Measurements from ENCODE around the gene SMIM29.

SMIM29 gene

DNA sequence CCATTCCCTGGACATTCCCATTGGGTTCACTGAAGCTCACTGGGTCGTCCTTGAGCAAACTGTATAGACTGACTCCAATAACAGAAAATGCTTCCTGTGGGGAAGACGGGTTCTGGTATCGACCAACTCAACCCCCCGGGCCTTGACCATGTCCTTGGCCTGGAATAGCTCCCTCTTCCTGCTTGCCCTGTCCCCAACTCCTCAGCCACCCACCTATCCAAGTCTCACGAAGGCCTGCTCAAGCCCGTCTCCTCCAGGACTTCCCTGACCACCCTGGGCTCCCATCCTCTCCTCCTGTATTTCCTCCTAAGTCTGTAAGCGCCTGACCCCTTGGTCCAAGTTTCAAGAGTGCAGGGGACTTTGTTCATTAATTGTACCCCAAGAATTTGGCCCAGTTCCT, 14.9 kb downstream of the SMIM29 start:
- no peak overlapping the region for H3K4me3 ChIP-seq (ENCODE audit: low read depth, low read length)
- TF ChIP-seq, protein P1, sequence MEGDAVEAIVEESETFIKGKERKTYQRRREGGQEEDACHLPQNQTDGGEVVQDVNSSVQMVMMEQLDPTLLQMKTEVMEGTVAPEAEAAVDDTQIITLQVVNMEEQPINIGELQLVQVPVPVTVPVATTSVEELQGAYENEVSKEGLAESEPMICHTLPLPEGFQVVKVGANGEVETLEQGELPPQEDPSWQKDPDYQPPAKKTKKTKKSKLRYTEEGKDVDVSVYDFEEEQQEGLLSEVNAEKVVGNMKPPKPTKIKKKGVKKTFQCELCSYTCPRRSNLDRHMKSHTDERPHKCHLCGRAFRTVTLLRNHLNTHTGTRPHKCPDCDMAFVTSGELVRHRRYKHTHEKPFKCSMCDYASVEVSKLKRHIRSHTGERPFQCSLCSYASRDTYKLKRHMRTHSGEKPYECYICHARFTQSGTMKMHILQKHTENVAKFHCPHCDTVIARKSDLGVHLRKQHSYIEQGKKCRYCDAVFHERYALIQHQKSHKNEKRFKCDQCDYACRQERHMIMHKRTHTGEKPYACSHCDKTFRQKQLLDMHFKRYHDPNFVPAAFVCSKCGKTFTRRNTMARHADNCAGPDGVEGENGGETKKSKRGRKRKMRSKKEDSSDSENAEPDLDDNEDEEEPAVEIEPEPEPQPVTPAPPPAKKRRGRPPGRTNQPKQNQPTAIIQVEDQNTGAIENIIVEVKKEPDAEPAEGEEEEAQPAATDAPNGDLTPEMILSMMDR (IDR thresholded peaks at IDR 0.05; ENCODE audit: borderline replicate concordance, insufficient read depth, low read depth, low read length) = no peak

DNA sequence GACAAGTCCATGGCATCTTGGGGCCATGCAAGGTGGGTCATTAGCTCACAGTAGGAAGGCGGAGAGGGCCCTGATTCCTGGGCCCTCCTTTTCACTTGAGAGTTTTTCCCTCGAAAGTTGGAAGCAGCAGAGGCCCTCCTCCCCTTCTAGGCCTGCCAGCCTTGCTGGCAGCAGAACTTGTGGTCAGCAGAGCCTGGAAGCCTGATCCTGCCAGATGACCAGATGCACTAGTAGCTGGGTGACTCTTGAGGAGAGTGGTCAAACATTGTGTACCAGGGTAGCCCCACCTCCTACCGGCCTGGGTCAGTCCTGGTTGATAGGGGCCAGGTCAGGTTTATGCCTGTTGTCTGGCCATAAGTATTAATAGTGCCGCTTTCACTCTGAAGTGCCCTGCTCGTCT, 15.9 kb downstream of the SMIM29 start:
- H3K4me3 ChIP-seq (ENCODE audit: low read depth, low read length) = no peak overlapping the region
- TF ChIP-seq, protein P1 (IDR thresholded peaks at IDR 0.05; ENCODE audit: borderline replicate concordance, insufficient read depth, low read depth, low read length) = no peak

DNA sequence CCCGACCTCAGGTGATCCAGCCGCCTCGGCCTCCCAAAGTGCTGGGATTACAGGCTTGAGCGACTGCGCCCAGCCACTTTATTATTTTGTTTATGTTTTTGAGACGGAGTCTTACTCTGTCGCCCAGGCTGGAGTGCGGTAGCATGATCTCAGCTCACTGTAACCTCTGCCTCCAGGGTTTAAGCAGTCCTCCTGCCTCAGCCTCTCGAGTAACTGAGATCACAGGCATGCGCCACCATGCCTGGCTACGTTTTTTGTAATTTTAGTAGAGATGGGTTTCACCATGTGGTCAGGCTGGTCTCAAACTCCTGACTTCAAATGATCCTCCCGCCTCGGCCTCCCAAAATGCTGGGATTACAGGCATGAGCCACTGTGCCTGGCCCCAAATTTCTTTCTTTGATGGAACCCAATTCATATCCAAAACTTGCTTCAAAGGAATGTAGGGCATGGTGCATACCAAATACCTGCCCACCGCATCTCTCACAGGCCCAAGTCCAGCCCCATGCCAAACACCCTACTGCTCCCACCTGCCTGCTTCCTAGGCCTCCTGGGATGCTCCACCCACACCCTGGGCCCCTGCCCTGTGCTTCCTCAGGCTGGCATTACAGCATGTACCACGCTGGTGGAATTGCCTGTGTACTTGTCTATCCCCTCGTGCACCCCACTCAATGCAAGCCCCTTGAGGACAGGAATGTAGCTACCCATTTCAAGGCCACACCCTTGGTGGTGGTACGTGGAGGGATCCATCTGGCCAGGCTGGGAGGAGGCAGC, 17.1 kb downstream of the SMIM29 start:
- TF ChIP-seq, protein P1 (IDR thresholded peaks at IDR 0.05; ENCODE audit: borderline replicate concordance, insufficient read depth, low read depth, low read length) = no peak
- no peak overlapping the region for H3K4me3 ChIP-seq (ENCODE audit: low read depth, low read length)

DNA sequence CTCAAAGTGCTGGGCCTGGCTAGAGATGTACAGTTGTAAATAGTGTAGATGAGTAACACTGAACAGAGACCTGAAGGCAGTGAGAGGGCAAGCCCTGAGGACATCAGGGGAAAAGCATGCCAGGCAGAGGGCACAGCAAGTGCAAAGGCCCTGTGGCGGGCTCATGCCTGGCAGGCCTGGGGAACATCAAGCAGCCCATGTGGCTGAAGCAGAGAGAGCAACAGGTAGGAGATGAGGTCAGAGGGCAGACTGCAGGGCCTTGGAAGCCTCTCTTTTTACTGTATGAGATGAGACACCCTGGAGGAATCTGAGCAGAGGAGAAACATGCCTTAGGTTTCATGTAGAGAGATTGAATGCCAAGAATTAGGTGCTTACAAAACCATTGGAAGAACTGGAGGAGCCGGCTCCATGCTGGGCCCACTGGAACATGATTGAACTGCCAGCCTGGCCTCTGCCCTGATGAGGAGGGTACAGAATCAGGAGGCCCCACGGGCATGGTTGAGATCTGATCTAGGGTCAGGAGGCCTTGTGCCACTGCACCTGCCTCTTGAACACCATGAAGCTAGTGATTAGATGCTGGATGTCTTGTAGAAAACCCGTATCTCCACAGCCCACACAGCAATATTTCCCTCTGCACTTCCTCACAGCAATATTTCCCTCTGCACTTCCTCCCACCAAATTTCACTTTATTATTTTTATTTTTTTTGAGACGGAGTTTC, 18.0 kb downstream of the SMIM29 start:
- TF ChIP-seq, protein P1 (IDR thresholded peaks at IDR 0.05; ENCODE audit: borderline replicate concordance, insufficient read depth, low read depth, low read length) = no peak
- no peak overlapping the region for H3K4me3 ChIP-seq (ENCODE audit: low read depth, low read length)

DNA sequence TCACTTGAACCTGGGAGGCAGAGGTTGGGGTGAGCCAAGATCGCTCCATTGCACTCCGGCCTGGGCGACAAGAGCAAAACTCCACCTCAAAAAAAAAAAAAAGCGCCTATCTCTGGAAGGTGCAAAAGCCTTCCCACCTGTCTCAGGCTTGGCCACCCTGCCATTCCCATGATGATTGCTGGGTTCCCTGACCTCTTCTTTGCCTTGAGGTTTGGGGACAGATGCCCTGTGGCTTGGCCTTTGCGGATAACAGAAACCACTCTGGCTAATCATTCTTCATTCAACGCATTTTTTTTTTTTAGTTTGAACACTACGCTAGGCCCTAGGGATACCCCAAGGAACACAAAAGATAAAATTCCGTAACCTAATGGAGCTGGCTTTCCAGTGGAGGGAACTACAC, 18.9 kb downstream of the SMIM29 start:
- no peak overlapping the region for H3K4me3 ChIP-seq (ENCODE audit: low read depth, low read length)
- TF ChIP-seq, protein P1 (IDR thresholded peaks at IDR 0.05; ENCODE audit: borderline replicate concordance, insufficient read depth, low read depth, low read length) = no peak

DNA sequence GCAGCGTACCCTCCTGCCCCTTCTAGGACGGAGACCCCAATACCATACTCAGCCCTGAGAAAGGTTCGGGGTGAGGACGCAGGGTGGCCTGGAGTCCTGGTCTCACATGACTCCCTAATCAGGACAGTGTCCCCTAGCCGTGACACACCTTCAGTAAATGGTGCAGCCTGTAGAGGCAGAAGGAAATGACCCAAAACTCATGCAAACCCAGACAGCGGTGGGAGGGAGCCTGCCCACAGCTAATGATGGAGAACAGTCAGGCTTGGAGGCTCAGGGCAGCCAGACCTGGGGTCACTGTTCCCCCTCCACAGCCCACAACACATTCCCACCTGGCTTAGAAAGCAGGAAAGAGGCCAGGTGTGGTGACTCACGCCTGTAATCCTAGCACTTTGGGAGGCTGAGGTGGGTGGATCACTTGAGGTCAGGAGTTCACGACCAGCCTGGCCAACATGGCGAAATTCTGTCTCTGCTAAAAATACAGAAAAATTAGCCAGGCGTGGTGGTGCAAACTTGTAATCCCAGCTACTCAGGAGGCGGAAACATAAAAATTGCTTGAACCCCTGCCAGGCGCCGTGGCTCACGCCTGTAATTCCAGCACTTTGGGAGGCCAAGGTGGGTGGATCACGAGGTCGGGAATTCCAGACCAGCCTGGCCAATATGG, 20.9 kb downstream of the SMIM29 start:
- H3K4me3 ChIP-seq (ENCODE audit: low read depth, low read length) = no peak overlapping the region
- TF ChIP-seq, protein P1 (IDR thresholded peaks at IDR 0.05; ENCODE audit: borderline replicate concordance, insufficient read depth, low read depth, low read length) = no peak

Data from GM12875 (cell line).